SIG-M5 (cell line): ENCODE data around the gene TRAF6.
"Not testable (repeated sequence)": the region's sequence is repeated elsewhere in the genome, so short reads cannot be mapped to it uniquely, and the experiment has no call there.

ENCODE experiments used
- DNase-seq: peaks from one replicate; lab custom pipeline; 2025; lab: John Stamatoyannopoulos, UW

TRAF6 gene, protein sequence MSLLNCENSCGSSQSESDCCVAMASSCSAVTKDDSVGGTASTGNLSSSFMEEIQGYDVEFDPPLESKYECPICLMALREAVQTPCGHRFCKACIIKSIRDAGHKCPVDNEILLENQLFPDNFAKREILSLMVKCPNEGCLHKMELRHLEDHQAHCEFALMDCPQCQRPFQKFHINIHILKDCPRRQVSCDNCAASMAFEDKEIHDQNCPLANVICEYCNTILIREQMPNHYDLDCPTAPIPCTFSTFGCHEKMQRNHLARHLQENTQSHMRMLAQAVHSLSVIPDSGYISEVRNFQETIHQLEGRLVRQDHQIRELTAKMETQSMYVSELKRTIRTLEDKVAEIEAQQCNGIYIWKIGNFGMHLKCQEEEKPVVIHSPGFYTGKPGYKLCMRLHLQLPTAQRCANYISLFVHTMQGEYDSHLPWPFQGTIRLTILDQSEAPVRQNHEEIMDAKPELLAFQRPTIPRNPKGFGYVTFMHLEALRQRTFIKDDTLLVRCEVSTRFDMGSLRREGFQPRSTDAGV

DNA sequence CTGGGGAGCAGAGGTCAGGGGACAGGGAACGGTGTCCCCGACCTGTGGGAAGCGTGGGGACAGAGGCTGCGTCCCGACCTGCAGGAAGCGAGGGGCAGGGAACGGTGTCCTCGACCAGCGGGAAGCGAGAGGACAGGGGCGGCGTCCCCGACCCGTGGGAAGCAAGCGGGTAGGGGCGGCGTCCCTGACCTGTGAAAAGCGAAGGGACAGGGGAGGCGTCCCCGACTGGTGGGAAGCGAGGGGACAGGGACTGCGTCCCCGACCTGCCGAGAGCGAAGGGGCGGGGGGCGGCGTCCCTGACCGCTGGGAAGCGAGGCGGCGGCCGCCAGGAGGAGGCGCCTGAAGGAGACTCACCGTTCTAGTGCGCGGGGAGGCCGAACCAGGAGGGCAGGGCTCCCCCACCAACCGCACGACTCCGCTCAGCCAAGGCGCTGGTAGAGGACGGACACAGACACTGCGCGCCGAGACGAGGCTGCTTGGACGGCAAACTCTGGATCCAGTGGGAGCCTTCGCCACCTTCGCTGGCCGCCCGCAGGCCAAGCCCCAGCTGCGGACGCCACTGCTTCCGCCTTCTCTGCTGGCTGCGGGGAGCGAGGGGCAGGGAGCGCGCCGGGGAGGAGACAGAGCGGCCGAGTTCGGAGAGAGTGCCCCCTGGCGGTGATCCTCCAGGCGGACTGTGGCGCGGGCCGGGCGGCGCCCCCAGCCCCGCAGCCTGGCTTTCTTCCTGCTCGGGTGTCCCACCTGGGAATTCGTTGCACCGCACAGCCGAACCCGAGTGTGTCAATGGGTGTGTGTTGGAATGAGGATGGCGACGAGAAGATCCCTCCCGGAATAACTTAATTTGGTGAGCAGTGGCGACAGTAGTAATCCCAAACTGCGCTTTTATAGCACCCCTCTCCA, at the start of gene TRAF6:
TRAF6 (minus strand) TSS at position 579 of the 900 bp plus-strand sequence. CDS start 8,757 bp downstream, outside the sequence.
- no peak for DNase-seq

DNA sequence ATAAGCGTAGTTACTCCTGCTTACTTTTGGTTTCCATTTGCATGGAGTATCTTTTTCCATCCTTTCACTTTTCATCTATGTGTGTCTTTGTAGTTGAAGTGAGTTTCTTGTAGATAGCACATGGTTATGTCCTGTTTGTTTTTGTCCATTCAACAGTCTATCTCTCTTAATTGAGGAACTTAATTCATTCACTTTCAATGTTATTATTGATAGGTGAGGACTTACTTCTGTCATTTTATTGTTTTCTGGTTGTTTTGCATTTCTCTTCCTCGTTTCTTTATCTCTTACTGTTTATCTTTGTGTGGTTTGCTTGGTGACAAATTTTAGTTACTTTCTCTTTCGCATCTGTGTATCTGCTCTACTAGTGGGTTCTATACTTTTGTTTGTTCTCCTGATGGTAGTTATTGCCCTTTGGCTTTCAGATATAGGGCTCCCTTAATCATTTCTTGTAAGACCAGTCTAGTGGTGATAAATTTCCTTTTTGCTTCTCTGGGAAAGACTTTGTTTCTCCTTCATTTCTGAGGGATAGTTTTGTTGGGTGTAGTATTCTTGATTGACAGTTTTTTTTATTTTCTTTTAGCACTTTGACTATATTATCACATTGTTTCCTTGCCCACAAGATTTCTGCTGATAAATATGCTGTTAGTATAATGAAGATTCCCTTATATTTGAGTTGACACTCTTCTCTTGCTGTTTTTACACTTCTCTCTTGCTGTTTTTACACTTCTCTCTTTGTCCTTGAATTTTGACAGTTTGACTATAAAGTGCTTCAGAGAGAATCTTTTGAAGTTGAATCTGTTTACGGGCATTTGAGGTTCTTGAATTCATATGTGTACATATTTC, 48.7 kb upstream of the TRAF6 start:
- no peak for DNase-seq

DNA sequence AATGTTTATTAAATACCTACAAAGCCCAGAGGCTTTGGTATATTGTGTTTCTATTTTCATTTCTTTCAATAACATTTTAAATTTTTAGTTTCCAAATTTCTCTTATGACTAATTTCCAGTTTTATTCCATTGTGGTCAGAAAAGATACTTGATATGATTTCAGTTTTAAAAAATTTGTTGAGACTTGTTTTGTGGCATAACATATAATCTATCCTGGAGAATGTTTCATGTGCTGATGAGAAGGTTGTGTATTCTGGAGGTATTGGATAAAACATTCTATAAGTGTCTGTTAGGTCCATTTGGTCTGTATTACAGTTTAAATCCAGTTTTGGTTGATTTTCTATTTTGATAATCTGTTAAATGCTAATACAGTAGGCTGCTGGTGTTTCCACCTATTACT, 47.9 kb upstream of the TRAF6 start:
- no peak for DNase-seq

DNA sequence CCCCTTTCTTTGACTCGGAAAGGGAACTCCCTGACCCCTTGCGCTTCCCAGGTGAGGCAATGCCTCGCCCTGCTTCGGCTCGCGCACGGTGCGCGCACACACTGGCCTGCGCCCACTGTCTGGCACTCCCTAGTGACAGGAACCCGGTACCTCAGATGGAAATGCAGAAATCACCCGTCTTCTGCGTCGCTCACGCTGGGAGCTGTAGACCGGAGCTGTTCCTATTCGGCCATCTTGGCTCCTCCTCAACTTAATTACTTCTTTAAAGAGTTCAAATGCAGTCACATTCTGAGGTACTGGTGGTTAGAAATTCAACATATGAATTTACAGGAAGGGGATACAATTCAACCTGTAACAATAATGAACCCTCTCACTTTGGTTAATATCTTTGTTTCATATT, 47.3 kb upstream of the TRAF6 start:
- not testable (repeated sequence) for DNase-seq

DNA sequence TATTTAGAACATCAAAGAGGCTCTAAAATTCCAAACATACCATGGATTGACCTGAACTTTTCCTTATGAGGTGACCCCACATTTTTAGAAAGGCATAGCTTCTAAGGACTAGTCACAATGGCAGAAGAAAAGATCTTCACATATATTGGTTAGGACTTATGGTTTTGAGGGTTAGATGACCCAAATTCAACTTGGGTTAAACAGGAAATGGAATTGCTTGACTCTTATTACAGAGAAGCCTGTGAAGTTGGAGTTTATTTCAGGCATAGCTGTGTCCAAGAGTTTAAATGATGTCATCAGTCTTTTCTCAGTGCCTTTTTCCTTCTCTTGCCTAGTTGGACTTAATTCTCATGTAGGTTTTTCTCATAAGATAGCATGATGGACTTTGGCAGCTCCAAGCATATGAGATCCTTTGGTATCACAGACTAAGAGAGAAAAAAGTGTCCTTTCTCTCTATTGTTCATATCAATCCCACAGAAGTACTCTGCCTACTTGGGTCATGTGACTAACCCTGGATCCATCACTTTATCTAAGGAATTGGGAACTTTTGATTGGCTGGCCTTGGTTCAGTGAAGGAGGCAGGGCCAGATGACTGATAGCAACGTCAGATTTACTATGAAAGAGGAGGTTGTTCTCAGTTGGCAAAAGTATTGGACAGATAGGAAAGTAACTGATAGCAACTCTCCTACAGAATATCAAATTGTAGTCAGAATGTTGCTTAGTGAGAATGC, 40.5 kb upstream of the TRAF6 start:
- DNase-seq: no peak

DNA sequence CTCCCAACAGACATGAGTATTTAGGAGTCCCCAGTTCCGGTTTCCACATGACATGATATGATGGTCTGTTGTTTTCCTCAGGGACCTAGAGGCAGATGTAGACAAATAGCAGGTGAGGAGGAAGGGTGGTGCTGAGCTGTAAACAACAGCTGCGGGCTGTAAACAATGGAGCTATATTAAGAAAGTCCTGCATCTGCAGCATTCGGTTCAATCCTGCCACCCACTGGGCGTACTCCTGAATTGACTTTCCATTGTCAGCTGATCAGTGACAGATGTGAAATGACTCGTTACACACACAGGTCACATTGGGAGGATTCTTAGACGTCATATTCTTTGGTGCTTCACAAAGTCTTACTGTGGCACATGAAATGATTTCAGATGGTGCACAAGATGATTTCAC, 30.9 kb upstream of the TRAF6 start:
- no peak for DNase-seq

DNA sequence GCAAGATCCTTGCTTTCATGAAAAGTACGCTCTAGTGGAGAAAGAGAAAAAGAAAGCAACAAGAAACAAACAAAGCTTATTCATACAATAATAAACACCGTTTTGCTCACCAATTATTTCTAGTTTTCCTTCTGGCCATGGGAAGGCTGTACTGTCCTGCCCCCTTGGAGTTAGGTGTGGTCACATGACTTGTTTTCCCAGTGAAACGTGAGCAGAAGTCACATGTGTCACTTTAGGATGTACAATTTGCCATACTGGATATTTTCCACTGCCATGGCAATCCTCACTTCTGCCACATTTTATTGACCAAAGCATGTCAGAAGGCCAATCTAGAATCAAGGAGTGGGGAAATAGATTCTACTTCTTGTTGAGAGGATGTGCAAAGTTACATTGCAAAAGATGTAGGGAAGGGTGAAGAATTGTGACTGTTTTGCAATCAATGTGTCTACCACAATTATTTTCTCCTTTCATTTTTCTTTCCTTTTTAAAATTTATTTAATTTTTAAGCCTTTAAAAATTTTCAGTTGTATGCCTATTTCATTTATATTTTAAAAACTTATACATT, 24.3 kb upstream of the TRAF6 start:
- no peak for DNase-seq

DNA sequence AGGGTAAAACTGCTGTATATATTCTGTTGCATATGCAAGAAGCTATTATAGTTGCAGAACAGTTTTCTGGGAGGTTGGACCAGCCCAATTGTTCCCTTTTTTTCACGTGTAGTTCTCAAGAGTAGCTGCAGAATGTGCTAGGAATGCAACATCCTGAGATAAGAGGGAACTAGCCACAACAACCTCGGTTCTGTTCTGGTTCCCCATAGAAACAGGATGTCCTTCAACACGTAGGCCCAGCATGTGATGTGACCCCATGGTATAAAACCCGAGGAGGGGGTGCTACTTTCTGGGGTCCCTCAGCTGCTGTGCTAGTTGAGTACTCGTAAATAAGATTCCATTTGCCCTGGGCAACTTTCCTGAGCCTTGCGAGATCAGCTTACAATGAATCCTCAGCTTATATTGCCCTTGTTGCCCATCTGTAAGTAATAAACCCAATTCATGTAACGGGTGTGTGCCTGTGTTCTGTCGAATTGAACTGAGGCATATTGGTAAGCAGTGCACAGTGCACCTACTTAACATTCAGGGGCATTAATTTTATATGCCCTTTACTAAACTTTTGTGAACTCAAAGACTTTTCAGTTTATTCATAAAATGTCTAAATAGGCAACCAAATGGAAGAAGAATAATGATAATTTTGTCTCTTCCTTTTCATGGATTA, 23.0 kb upstream of the TRAF6 start:
- no peak for DNase-seq

DNA sequence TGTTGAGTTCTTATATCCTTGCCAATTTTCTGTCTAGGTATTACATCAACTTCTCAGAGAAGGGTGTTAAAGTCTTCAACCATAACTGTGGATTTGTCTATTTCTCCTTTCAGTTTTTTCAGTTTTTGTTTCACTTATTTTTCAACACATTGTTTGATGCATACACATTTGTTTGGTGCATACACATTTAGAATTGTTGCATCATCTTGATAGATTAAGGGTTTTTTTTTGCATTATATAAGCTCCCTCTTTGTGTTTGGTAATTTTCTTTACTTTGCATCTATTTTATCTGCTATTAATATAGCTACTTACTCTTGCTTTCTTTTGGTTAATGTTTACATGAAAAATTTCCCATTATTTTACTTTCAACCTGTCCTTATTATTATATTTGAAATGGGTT, 20.8 kb upstream of the TRAF6 start:
- DNase-seq: no peak

DNA sequence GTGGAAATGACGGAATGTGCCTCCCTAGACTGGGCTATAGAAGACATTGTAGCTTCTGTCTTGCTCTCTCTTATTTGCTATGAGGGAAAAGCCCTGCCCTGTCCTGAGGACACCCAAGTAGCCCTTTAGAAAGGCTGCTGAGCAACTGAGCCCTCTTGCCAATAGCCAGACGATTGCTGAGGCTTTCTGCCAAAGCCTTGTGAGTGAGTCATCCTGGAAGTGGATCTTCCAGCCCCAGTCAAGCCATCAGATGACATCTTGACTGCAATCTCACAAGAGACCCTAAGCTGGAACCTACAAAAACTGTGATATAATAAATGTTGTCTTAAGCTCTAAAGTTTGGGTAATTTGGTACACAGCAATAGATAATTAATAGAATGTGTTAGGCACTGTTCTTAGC, 3.9 kb upstream of the TRAF6 start:
- DNase-seq: no peak

DNA sequence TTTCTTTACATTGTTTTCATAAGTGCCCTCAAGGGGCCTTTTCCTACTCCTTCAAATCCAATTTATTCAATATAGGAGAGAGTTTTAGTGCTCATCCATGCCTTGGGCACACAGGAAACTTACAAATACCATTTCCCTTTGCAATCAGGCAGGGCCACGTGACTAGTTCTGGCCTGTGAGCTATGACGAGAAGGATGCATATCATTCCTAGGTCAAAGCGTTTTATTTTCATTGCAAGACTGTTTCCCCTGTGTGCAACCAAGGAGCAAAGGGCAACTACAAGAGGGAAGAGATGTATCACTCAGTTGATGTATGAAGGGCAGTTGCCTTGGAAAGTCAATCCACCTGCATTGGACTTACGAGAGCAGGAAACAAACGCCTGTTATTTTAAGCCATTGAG, 1.9 kb upstream of the TRAF6 start:
- no peak for DNase-seq

DNA sequence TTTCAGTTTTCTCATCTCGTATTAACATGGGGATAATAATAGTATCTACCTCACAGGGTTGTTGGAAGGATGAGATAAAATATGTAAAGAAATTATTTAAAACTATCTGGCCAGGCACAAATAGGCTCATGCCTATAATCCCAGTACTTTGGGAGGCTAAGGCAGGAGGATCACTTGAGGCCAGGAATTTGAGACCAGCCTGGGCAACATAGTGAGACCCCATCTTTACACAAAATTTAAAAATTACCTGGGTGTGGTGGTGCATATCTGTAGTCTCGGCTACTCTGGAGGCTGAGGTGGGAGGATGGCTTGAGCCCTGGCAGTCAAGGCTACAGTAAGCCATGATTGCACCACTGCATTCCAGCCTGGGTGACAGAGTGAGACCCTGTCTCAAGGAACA, 990 bp upstream of the TRAF6 start:
- DNase-seq: not testable (repeated sequence)

DNA sequence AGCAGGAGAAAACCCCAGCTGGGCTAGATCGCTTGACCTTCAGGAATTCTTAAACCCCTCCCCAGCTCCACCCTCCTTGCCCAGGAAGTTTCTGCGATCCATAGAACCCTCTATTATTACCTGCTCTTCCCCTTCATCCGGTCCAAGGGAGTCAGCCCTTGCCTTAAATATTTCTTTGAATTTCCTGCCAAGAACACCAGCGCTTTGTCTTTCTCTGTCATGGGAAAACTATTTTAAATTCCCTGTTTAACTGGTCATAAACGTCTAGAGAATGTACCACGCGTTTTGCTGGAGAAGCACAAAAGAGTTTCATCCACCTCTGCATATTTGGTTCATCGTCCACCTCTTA, 496 bp upstream of the TRAF6 start:
- DNase-seq: no peak

DNA sequence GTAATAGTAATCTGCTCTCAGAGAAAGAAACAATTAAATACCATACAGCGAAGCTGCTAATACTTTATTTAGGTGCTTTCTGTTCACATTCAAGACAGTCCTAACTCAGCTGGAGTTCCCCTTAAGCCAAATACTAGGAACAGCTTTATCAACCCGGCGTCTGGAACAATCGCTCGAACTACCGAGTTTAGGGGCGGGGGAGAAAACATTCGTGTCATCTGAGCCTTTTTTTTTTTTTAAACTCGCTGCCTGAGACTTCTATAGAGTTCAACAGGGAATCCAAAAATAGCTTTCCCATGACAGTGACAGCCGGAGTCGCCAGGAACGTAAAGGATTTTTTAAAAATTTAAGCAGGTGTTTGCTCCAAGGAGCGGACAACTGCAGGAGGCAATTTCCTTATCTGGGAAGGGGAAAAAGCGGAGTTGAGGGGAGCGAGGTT, 852 bp downstream of the TRAF6 start:
- DNase-seq: no peak

DNA sequence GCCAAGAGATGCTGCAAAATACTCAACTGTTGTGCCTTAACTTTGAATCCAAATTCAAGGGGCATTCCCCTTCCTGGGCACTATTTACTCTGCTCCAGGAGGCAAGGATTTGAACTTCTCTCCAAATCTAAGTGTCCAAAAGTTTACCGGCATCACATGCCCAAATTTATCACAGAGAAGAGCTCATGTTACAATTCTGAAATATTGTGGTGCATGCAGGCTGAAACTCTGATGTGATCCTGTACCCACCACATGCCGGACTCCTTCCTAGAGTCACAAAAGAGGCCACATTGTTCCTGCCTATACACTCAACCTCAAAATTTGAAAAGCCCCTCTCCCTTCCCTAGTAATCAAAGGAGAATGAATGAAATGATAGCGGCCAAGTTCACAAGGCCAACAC, 1.3 kb downstream of the TRAF6 start:
- DNase-seq: no peak

DNA sequence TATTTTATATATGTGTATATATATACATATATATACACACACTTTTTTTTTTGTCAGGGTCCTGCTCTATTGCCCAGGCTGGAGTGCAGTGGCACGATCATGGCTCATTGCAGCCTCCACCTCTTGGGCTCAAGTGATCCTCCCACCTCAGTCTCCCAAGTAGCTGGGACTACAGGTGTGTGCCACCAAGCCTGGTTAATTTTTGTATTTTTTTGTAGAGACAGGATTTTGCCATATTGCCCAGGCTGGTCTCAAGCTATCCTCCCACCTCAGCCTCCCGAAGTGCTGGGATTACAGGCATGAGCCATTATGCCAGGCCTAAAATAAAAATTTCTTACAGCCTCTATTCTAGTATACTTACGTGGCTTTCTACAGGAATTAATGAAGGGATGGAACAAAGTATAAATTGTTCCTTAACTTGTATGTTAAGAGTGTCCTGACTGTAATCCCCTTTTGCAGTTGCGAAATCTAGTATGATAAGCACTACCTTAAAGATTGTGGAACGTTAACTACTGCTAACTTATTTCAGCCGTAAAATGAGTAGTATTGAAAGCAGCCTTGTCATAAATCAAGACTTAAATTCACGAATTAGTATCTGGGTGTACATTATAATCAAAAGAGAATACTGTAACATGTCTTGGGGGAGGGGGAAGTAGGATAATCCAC, 2.1 kb downstream of the TRAF6 start:
- no peak for DNase-seq

DNA sequence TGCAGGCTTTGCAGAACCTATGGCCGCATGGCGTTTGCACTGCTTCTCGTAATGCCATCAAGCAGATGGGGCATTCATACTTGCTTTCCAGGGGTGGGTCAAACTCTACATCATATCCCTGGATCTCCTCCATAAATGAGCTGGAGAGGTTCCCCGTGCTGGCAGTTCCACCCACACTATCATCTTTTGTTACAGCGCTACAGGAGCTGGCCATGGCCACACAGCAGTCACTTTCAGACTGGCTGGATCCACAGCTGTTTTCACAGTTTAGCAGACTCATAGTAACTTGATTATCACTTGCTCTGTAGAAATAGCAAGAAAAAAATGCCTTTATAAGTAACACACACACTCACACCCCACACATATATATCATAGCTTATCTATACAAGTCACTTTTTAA, 8.8 kb downstream of the TRAF6 start:
- DNase-seq: no peak

DNA sequence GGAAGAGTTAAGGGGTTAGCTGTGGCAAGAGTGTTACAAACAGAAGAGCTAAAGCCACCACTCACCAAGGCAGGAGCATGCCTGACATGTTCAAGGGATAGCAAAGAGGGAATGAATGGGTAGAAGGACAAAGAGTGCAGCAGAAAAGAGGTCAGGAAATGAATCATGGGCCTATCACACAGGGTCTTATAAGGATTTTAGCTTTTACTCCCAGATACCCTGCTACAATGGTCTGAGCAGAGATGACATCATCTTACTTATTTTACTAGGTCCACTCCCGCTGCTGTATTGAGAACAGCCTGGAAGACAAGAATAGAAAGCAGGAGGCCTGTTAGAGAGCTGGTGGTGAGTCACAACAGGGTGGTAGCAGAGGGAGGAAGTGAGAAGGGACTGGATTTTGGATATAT, 9.8 kb downstream of the TRAF6 start:
- DNase-seq: peak; percentile 4

DNA sequence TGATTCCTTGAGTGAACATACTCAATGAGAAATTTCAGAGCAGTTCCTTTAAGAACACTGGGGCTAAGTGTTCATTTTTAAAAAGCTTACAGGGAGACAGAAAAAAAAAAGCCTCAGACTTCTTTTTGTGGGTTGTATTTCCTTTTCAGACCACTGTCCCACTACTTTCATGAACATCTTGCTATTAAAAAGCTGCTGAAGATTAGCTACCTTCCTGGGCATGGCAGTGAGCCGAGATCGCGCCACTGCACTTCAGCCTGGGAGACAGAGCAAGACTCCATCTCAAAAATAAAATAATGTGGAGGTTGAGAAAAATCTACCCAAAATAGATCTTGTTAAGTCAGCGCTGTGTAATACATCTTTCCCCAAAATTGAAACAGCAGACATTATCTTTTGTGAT, 10.8 kb downstream of the TRAF6 start:
- no peak for DNase-seq

DNA sequence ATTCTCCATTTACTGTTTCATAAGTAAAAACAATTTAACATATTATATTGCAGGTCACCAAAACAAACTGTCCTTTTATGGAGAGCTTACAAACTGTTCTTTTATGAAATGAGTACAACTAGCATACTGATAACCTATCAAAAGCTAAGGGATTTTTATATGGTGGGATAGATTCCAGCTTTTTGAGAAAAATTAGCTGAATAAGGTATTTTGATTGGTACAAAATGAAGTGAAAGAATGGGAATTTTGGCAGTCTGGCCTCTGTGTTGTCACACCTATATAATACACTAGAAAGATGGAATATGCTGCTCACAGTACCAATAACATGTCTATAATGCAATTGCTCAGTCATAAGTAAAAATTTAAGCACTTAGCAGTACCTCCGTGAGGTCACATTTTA, 11.4 kb downstream of the TRAF6 start:
- no peak for DNase-seq
